C4-2B (cell line): ENCODE results near the gene GTF2A1L.
"Not testable (repeated sequence)": the region's sequence is repeated elsewhere in the genome, so short reads cannot be mapped to it uniquely, and the experiment has no call there.

Source experiments
- H3K27ac ChIP-seq: fragments of 450-650 bp; 2 replicates; pipeline ENCODE4 v1.5.1; 2017
- CTCF ChIP-seq: fragments of 450-650 bp; conservative IDR thresholded peaks from 2 replicates; pipeline ENCODE4 v1.5.1; 2017; ENCODE audit warnings: mild to moderate bottlenecking
- ZFX ChIP-seq: fragments of 450-650 bp; IDR thresholded peaks from 2 replicates; pipeline ENCODE4 v1.6.1; 2017

The GTF2A1L gene

GRCh38 chr2:48691935-48692691 is 74.5 kb downstream of the GTF2A1L start:
- H3K27ac ChIP-seq = no peak overlapping the region
- TF ChIP-seq CTCF = no peak
- TF ChIP-seq ZFX = no peak

GRCh38 chr2:48693066-48693465 is 75.4 kb downstream of the GTF2A1L start:
- TF ChIP-seq ZFX (no peak), CTCF (no peak)
- H3K27ac ChIP-seq = no peak overlapping the region

- TF ChIP-seq ZFX = no peak
These were observed 76.0 kb downstream of the GTF2A1L start for GRCh38 chr2:48693645-48694044.

GRCh38 chr2:48694149-48694548 is 76.5 kb downstream of the GTF2A1L start:
- H3K27ac ChIP-seq = no peak overlapping the region
- no peak for TF ChIP-seq CTCF
- no peak for TF ChIP-seq ZFX

More at GRCh38 chr2:48693645-48694044, 76.0 kb downstream of the GTF2A1L start:
- no peak overlapping the region for H3K27ac ChIP-seq

GRCh38 chr2:48695991-48696390 is 78.3 kb downstream of the GTF2A1L start:
- H3K27ac ChIP-seq = no peak overlapping the region
- no peak for TF ChIP-seq CTCF
- TF ChIP-seq ZFX = no peak

GRCh38 chr2:48696881-48697280 is 79.2 kb downstream of the GTF2A1L start:
- TF ChIP-seq CTCF (no peak), ZFX (no peak)
- no peak overlapping the region for H3K27ac ChIP-seq

- TF ChIP-seq CTCF (no peak), ZFX (no peak)
- no peak overlapping the region for H3K27ac ChIP-seq
These were observed 81.8 kb downstream of the GTF2A1L start for GRCh38 chr2:48699348-48699930.

GRCh38 chr2:48703621-48704020 is 86.0 kb downstream of the GTF2A1L start:
- not testable (repeated sequence) for H3K27ac ChIP-seq
